Astrocyte (in vitro differentiated cells and primary cell): ENCODE measurements around the gene NECAP2. TPM values are rescaled to one million over a fixed set of nuclear protein-coding genes. Genes with fewer than 3 reads are reported as not detected.
"Not testable (repeated sequence)": the region's sequence is repeated elsewhere in the genome, so short reads cannot be mapped to it uniquely, and the experiment has no call there.

Experiments used
- DNase-seq: peaks from one replicate; pipeline ENCODE4 v3.0.0-alpha.2; 2010; ENCODE audit warnings: low read depth
- FAIRE-seq: peaks from 2 replicates; lab custom pipeline; 2011; peaks lifted over from hg19 to GRCh38; lab: Jason Lieb, UNC
- H2AFZ ChIP-seq: 2 replicates; pipeline ENCODE4 v1.6.0; 2012; ENCODE audit warnings: low read depth, low read length, inconsistent platforms
- H3K27ac ChIP-seq: 2 replicates; pipeline ENCODE4 v1.5.1; 2011; ENCODE audit warnings: low read depth, low read length, inconsistent platforms
- H3K27me3 ChIP-seq: 2 replicates; pipeline ENCODE4 v1.6.0; 2011; ENCODE audit warnings: low read length, inconsistent platforms; ENCODE audit not compliant: insufficient read depth
- H3K36me3 ChIP-seq: 2 replicates; pipeline ENCODE4 v1.5.1; 2011; ENCODE audit warnings: low read length, inconsistent platforms; ENCODE audit not compliant: insufficient read depth
- H3K4me1 ChIP-seq: 2 replicates; pipeline ENCODE4 v1.5.1; 2011; ENCODE audit warnings: low read length, inconsistent platforms; ENCODE audit not compliant: insufficient read depth
- H3K4me2 ChIP-seq: 2 replicates; pipeline ENCODE4 v1.6.0; 2012; ENCODE audit warnings: low read length, inconsistent platforms
- H3K4me3 ChIP-seq: 2 replicates; pipeline ENCODE4 v1.5.1; 2011; ENCODE audit warnings: low read depth, mild to moderate bottlenecking, low read length, inconsistent platforms; ENCODE audit not compliant: insufficient read depth
- H3K79me2 ChIP-seq: 2 replicates; pipeline ENCODE4 v1.6.0; 2012; ENCODE audit warnings: mild to moderate bottlenecking, low read length, inconsistent platforms; ENCODE audit not compliant: insufficient read depth
- H3K9ac ChIP-seq: 2 replicates; pipeline ENCODE4 v1.6.0; 2012; ENCODE audit warnings: mild to moderate bottlenecking, low read length, inconsistent platforms
- H3K9me3 ChIP-seq: 2 replicates; pipeline ENCODE4 v1.5.1; 2012; ENCODE audit warnings: low read depth, mild to moderate bottlenecking, low read length, inconsistent platforms; ENCODE audit not compliant: insufficient read depth
- H4K20me1 ChIP-seq: 2 replicates; pipeline ENCODE4 v1.6.0; 2012; ENCODE audit warnings: low read length, inconsistent platforms; ENCODE audit not compliant: insufficient read depth
- H3K27ac Mint-ChIP-seq: one replicate; pipeline ENCODE4 v1.8.0; 2021; ENCODE audit warnings: mild to moderate bottlenecking, mixed read lengths; ENCODE audit not compliant: unreplicated experiment
- H3K27me3 Mint-ChIP-seq: one replicate; pipeline ENCODE4 v1.8.0; 2021; ENCODE audit warnings: low read depth, mixed read lengths; ENCODE audit not compliant: unreplicated experiment
- H3K36me3 Mint-ChIP-seq: one replicate; pipeline ENCODE4 v1.8.0; 2021; ENCODE audit warnings: low read depth, mixed read lengths; ENCODE audit not compliant: unreplicated experiment
- H3K4me1 Mint-ChIP-seq: one replicate; pipeline ENCODE4 v1.8.0; 2021; ENCODE audit warnings: low read depth, mixed read lengths; ENCODE audit not compliant: unreplicated experiment
- H3K4me3 Mint-ChIP-seq: one replicate; pipeline ENCODE4 v1.8.0; 2021; ENCODE audit warnings: mild to moderate bottlenecking, moderate library complexity, mixed read lengths; ENCODE audit not compliant: unreplicated experiment
- H3K9me3 Mint-ChIP-seq: one replicate; pipeline ENCODE4 v1.8.0; 2021; ENCODE audit warnings: mild to moderate bottlenecking, mixed read lengths; ENCODE audit not compliant: unreplicated experiment
- EZH2 ChIP-seq: IDR thresholded peaks from 2 replicates; pipeline ENCODE4 v1.6.1; 2012; ENCODE audit warnings: mild to moderate bottlenecking, low read length, inconsistent platforms; ENCODE audit not compliant: insufficient read depth
- total RNA-seq: library from RNA; stranded (reverse); gene quantifications from 2 replicates; pipeline ENCODE4 v1.2.1, GENCODE V29; 2021
- TF ChIP-seq, protein P1 (sequence below): IDR thresholded peaks from 2 replicates; pipeline ENCODE4 v1.5.1; 2011; ENCODE audit warnings: low read depth, mild to moderate bottlenecking, inconsistent platforms, low read length, moderate library complexity; ENCODE audit not compliant: insufficient read depth

Gene NECAP2
- total RNA-seq, 1 donor from 2014 or later: 80.9 TPM

DNA sequence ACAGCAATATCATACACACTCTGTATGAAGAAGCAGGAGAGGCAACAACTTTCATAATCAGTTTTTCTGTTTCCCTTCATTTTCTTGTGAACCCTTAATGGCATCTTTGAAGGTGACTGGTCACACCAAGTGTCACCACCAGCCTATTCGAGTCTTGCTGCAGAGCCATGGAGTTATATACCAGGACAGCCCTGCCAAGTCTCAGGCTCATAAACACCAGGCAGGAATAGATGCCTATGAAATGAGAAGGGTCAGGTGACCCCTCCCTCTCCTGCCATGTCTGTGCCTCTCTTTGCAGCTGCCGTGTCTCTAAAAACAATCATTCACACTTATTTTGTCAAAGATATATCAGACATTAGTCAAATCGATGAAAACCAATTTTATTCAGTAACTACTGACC, 28.0 kb downstream of the NECAP2 start:
- no peaks in the 10 kb centered on the region for H3K9me3 Mint-ChIP-seq
- H3K4me1 Mint-ChIP-seq: no peaks in the 10 kb centered on the region
- FAIRE-seq (no peak), DNase-seq (no peak)
- peaks cover 14% of the 10 kb centered on the region for H3K36me3 Mint-ChIP-seq
- Histone ChIP-seq H3K9me3 (no peaks in the 10 kb centered on the region), H3K4me3 (no peak overlapping the region), H3K4me1 (no peaks in the 10 kb centered on the region), H3K4me2 (no peak overlapping the region), H3K27me3 (no peaks in the 10 kb centered on the region), H3K79me2 (no peaks in the 10 kb centered on the region), H2AFZ (no peak overlapping the region), H3K27ac (no peak overlapping the region), H4K20me1 (no peaks in the 10 kb centered on the region), H3K36me3 (peaks cover 11% of the 10 kb centered on the region), H3K9ac (no peak overlapping the region)
- no peaks in the 10 kb centered on the region for H3K27me3 Mint-ChIP-seq
- TF ChIP-seq, protein P1, sequence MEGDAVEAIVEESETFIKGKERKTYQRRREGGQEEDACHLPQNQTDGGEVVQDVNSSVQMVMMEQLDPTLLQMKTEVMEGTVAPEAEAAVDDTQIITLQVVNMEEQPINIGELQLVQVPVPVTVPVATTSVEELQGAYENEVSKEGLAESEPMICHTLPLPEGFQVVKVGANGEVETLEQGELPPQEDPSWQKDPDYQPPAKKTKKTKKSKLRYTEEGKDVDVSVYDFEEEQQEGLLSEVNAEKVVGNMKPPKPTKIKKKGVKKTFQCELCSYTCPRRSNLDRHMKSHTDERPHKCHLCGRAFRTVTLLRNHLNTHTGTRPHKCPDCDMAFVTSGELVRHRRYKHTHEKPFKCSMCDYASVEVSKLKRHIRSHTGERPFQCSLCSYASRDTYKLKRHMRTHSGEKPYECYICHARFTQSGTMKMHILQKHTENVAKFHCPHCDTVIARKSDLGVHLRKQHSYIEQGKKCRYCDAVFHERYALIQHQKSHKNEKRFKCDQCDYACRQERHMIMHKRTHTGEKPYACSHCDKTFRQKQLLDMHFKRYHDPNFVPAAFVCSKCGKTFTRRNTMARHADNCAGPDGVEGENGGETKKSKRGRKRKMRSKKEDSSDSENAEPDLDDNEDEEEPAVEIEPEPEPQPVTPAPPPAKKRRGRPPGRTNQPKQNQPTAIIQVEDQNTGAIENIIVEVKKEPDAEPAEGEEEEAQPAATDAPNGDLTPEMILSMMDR: no peak
- no peak for TF ChIP-seq EZH2
- H3K4me3 Mint-ChIP-seq: no peak overlapping the region
- H3K27ac Mint-ChIP-seq: no peak overlapping the region

DNA sequence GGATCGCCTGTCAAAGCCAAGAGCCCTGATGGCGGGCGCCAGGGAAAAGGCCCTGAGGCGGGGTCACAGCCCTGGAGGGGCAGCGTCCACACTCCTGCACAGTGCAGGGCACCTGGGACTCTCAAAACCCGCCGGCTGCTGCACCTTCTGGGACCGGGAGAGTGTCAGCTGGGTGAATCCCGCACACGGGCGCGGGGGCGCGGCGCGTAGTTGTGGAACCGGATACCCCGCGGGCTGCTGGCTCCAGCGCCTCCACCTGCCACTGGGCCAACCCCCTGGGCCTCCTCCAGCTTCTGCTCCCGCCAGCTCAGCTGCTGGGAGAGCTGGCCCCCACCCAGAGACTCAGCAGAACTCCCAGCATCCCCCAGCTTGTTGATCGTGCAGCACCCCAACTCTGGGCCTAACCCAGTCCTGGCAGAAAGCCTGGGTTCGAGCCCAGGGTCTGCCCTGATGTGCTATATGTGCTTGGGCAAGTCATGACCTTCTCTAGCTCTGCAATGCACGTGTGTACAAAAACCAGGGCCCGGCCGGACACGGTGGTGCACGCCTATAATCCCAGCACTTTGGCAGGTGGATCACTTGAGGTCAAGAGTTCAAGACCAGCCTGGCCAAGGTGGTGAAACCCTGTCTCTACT, 33.8 kb downstream of the NECAP2 start:
- H3K79me2 ChIP-seq: no peaks in the 10 kb centered on the region
- no peak overlapping the region for H3K27ac Mint-ChIP-seq
- H3K27ac ChIP-seq: no peak overlapping the region
- H3K4me3 ChIP-seq: no peak overlapping the region
- peaks cover 11% of the 10 kb centered on the region for H3K36me3 ChIP-seq
- peaks cover 9% of the 10 kb centered on the region for H3K36me3 Mint-ChIP-seq
- H3K4me1 Mint-ChIP-seq: no peaks in the 10 kb centered on the region
- no peaks in the 10 kb centered on the region for H3K27me3 ChIP-seq
- DNase-seq: no peak
- no peaks in the 10 kb centered on the region for H3K9me3 ChIP-seq
- no peaks in the 10 kb centered on the region for H3K9me3 Mint-ChIP-seq
- TF ChIP-seq, protein P1: no peak
- TF ChIP-seq EZH2: no peak
- no peaks in the 10 kb centered on the region for H3K27me3 Mint-ChIP-seq
- no peak overlapping the region for H3K4me2 ChIP-seq
- no peak for FAIRE-seq
- H3K4me1 ChIP-seq: no peaks in the 10 kb centered on the region
- H3K9ac ChIP-seq: no peak overlapping the region
- no peak overlapping the region for H2AFZ ChIP-seq
- H3K4me3 Mint-ChIP-seq: no peak overlapping the region
- H4K20me1 ChIP-seq: no peaks in the 10 kb centered on the region

DNA sequence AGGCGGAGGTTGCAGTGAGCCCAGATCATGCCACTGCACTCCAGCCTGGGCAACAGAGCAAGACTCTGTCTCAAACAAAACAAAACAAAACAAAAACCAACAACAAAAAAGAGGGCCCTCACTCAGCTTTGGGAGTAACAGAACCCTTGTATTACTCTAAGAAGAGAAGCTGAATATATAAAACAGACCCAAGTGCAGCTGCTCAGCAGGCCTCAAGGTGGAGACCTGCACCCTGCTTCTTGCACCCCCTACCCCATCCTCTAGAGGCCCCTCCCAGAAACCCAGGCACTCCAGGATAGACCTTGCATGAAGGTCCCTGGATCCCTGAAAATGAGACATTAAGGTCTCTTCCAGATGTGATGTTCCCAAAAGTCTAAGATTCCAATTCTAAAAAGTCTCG, 34.4 kb downstream of the NECAP2 start:
- not testable (repeated sequence) for H3K4me3 ChIP-seq, H3K4me3 Mint-ChIP-seq, H2AFZ ChIP-seq, FAIRE-seq, H3K27ac ChIP-seq, H3K36me3 Mint-ChIP-seq, H3K27ac Mint-ChIP-seq, H3K9ac ChIP-seq, H3K4me1 Mint-ChIP-seq, H3K27me3 ChIP-seq, H3K9me3 ChIP-seq, H3K4me1 ChIP-seq, H4K20me1 ChIP-seq, H3K4me2 ChIP-seq, H3K9me3 Mint-ChIP-seq, DNase-seq, H3K27me3 Mint-ChIP-seq, H3K79me2 ChIP-seq
- peaks cover 11% of the 10 kb centered on the region for H3K36me3 ChIP-seq

DNA sequence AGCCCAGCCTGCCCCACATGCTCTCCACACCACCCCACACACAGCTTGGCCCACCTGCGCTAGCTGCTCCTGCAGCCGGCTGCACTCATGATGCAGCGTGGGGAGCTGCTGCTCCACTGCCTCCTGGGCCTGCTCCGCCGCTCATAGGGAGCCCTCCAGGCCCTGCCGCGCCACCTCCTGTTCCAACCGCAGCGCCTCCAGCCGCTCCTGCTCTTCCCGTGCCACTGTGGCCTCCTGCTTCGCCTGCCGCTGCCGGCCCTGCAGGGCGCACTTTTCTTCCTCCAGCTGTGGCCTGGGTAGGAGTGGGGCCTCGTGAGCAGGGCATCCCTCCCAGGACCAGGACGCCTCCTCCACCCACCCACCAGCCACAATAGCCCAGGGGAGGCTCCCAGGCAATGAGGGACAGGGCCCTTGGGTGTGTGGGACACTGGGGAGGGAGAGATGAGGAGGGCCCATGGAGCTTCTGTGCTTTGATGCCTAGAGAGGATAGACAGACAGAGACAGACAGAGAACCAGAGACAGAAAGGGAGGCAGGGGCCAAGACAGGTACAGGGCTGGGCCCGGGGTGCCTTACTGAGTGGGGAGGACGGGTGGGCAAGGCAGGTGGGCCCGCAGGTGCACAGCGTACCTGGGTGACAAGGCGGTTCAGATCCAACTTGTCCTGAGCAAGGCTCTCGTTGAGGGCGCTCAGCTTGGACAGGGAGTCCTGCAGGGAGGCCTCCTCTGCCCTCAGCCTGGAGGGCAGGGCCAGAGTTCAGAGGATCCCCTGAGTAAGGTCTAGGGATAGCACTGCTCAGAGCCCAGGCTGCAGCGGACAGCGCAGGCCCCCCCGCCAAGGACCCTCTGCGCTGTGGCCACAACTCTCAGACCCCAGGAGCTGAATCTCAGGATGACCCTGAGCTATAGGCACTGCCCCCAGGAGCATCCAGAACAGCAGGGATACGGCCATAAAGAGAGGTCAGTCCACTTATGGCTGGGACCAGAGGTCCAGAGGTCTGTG, 35.5 kb downstream of the NECAP2 start:
- H3K4me2 ChIP-seq, H3K4me1 Mint-ChIP-seq: not testable (repeated sequence)

More for the DNA sequence above, 35.5 kb downstream of the NECAP2 start:
- not testable (repeated sequence) for H3K9me3 ChIP-seq, H3K27me3 Mint-ChIP-seq, H3K79me2 ChIP-seq, H3K27ac ChIP-seq, H3K36me3 Mint-ChIP-seq, H3K9ac ChIP-seq, H3K4me3 Mint-ChIP-seq, H3K4me1 ChIP-seq, H4K20me1 ChIP-seq, H3K27ac Mint-ChIP-seq, H3K4me3 ChIP-seq, FAIRE-seq, H3K27me3 ChIP-seq, H2AFZ ChIP-seq, H3K9me3 Mint-ChIP-seq, DNase-seq
- peaks cover 10% of the 10 kb centered on the region for H3K36me3 ChIP-seq
